ENCODE measurements around the gene CRB3. TPM values are rescaled to one million over a fixed set of nuclear protein-coding genes. Genes with fewer than 3 reads are reported as not detected.
"Not testable (repeated sequence)": the region's sequence is repeated elsewhere in the genome, so short reads cannot be mapped to it uniquely, and the experiment has no call there.

Gene CRB3
- total RNA-seq, 1 donor from 2014 or later, result 0.46 TPM

DNA sequence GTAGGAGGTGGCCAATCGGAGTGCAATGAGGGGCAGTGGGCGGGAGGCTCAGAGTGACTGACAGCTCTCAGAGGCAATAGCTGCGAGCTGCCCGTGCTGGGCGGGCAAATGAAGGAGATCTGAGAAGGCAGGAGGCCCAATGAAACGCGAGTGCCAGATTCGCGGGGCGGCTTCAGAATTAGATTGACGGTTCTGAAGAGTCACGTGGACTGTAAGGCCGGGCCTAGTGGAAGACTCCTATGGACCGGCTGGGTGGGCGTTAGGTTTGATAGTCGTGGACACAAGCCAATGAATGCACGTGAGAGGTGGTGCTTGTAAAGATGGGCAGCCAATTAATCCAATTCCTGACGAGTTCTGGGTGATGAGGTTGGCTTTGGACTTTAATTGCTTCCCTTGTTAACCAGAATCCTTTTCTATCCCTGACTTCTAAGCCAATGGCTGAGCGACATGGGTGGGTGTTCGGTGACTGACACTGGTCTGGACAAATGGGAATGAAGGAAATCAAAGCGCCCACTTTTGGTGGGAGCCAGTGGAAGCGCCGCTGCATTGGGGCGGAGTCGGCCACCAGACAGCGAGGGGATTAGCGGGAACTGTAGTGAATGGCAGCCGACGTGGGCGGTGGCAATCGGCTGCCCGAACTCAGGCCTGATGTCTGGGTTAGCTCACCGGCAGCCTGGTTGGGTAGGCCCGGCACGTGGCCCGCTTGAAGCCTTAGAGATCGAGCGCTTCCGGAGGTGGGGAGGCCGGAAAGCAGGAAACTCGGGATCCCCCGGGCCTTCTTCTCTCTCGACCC lies 38.9 kb upstream of the CRB3 start:
- intact Hi-C loops (cut with micrococcal nuclease), result loop anchor here (1.0 to 10.0 kb wide), 5 partner anchors 32 to 80 kb away; partner anchors contain the start of genes CLPP, GTF2F1 and TUBB4A
- H3K27me3 Mint-ChIP-seq (ENCODE audit: low read depth), result no peaks in the 10 kb centered on the region
- peaks cover 3% of the 10 kb centered on the region for H3K9me3 Mint-ChIP-seq
- peaks cover 39% of the 10 kb centered on the region for H3K36me3 Mint-ChIP-seq (ENCODE audit: low read depth)
- H3K27ac Mint-ChIP-seq, result peak overlapping the region; percentile 96
- DNase-seq (ENCODE audit: low spot score), result peak; percentile 100
- peak overlapping the region; percentile 74 for H3K4me3 Mint-ChIP-seq (ENCODE audit: low read depth)
- peaks cover 25% of the 10 kb centered on the region for H3K4me1 Mint-ChIP-seq (ENCODE audit: low read depth)

DNA sequence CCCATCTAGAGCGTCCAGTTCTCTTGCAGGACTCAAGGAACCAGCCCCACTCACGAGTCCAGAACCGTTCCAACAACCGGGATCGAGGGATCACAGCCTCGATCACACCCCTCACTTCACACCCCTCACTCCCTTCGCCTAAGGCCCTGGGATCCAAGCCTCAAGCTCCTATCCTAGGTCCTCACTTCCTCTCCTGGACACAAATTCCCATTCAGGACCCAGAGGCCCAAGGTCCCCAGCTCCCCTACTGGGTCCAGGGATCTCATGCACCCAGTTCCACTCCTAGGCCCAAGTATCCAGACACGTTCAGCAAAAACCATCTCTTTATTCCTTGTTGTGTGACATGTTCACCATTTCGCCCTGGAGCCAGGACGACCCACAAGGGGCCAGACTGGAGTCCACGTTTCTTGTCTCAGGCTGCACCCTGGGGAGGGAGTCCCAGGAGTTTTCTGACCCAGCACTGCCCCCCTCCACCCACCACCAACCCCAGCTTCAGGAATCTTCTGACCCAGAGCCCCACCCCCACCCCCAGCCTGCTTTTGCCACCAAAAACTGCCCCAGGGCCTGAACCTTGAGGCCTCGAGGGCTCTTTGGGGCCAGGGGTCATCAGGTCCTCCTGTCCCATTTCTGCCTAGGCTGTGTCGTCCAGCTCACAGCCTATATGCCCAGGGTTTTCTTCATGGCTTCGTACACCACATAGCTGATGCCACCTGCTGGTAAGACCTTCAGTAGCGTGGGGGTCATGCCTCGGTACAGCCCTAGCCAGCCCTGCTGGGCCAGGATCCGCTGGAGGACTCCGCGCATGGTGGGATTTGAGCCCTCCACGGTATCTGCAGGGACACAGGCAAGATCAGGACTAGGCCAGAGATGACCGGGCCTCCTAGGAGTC lies 38.1 kb upstream of the CRB3 start:
- intact Hi-C loops (cut with micrococcal nuclease), result loop anchor here (1.0 to 10.0 kb wide), 5 partner anchors 33 to 79 kb away; partner anchors contain the start of genes CLPP, GTF2F1 and TUBB4A
- H3K27ac Mint-ChIP-seq, result peak overlapping the region; percentile 96
- peak overlapping the region; percentile 74 for H3K4me3 Mint-ChIP-seq (ENCODE audit: low read depth)
- H3K4me1 Mint-ChIP-seq (ENCODE audit: low read depth), result peaks cover 24% of the 10 kb centered on the region
- no peaks in the 10 kb centered on the region for H3K27me3 Mint-ChIP-seq (ENCODE audit: low read depth)
- H3K36me3 Mint-ChIP-seq (ENCODE audit: low read depth), result peaks cover 31% of the 10 kb centered on the region
- peaks cover 3% of the 10 kb centered on the region for H3K9me3 Mint-ChIP-seq
- no peak for DNase-seq (ENCODE audit: low spot score)

GRCh38 chr19:6427131-6427530 lies 36.9 kb upstream of the CRB3 start:
- Mint-ChIP-seq H3K27me3 (ENCODE audit: low read depth) (no peaks in the 10 kb centered on the region), H3K9me3 (peaks cover 3% of the 10 kb centered on the region), H3K36me3 (ENCODE audit: low read depth) (peaks cover 19% of the 10 kb centered on the region), H3K4me1 (ENCODE audit: low read depth) (peaks cover 22% of the 10 kb centered on the region), H3K27ac (no peak overlapping the region), H3K4me3 (ENCODE audit: low read depth) (no peak overlapping the region)
- intact Hi-C loops (cut with micrococcal nuclease), result loop anchor here (10.0 kb wide), 1 partner anchor 78 kb away; the partner anchor contains the start of gene TUBB4A
- no peak for DNase-seq (ENCODE audit: low spot score)

- H3K27me3 Mint-ChIP-seq (ENCODE audit: low read depth); H3K27ac Mint-ChIP-seq; DNase-seq (ENCODE audit: low spot score); H3K9me3 Mint-ChIP-seq; H3K4me3 Mint-ChIP-seq (ENCODE audit: low read depth); H3K36me3 Mint-ChIP-seq (ENCODE audit: low read depth): not testable (repeated sequence)
- peaks cover 10% of the 10 kb centered on the region for H3K4me1 Mint-ChIP-seq (ENCODE audit: low read depth)
- intact Hi-C loops (cut with micrococcal nuclease), result loop anchor here (10.0 kb wide), 1 partner anchor 76 kb away; the partner anchor contains the start of gene TUBB4A
Measured at GRCh38 chr19:6428692-6429418, 35.2 kb upstream of the CRB3 start.

GRCh38 chr19:6429419-6430221 lies 34.5 kb upstream of the CRB3 start:
- peak overlapping the region; percentile 33 for H3K4me3 Mint-ChIP-seq (ENCODE audit: low read depth)

GRCh38 chr19:6431891-6432290 lies 32.2 kb upstream of the CRB3 start:
- Mint-ChIP-seq H3K36me3 (ENCODE audit: low read depth) (no peaks in the 10 kb centered on the region), H3K27me3 (ENCODE audit: low read depth) (no peaks in the 10 kb centered on the region), H3K4me1 (ENCODE audit: low read depth) (peaks cover 4% of the 10 kb centered on the region), H3K27ac (no peak overlapping the region), H3K4me3 (ENCODE audit: low read depth) (no peak overlapping the region), H3K9me3 (no peaks in the 10 kb centered on the region)
- no peak for DNase-seq (ENCODE audit: low spot score)
- intact Hi-C loops (cut with micrococcal nuclease), result no loop called here

More at GRCh38 chr19:6429419-6430221, 34.5 kb upstream of the CRB3 start:
- DNase-seq (ENCODE audit: low spot score), result no peak
- Mint-ChIP-seq H3K9me3 (peaks cover 3% of the 10 kb centered on the region), H3K27ac (no peak overlapping the region), H3K4me1 (ENCODE audit: low read depth) (peaks cover 10% of the 10 kb centered on the region), H3K36me3 (ENCODE audit: low read depth) (peaks cover 2% of the 10 kb centered on the region), H3K27me3 (ENCODE audit: low read depth) (no peaks in the 10 kb centered on the region)
- intact Hi-C loops (cut with micrococcal nuclease), result loop anchor here (10.0 kb wide), 1 partner anchor 75 kb away; the partner anchor contains the start of gene TUBB4A

GRCh38 chr19:6433165-6433564 lies 30.9 kb upstream of the CRB3 start:
- Mint-ChIP-seq H3K9me3 (no peaks in the 10 kb centered on the region), H3K27me3 (ENCODE audit: low read depth) (no peaks in the 10 kb centered on the region), H3K4me3 (ENCODE audit: low read depth) (no peak overlapping the region), H3K4me1 (ENCODE audit: low read depth) (peaks cover 4% of the 10 kb centered on the region), H3K27ac (no peak overlapping the region), H3K36me3 (ENCODE audit: low read depth) (no peaks in the 10 kb centered on the region)
- no peak for DNase-seq (ENCODE audit: low spot score)
- intact Hi-C loops (cut with micrococcal nuclease), result no loop called here

DNA sequence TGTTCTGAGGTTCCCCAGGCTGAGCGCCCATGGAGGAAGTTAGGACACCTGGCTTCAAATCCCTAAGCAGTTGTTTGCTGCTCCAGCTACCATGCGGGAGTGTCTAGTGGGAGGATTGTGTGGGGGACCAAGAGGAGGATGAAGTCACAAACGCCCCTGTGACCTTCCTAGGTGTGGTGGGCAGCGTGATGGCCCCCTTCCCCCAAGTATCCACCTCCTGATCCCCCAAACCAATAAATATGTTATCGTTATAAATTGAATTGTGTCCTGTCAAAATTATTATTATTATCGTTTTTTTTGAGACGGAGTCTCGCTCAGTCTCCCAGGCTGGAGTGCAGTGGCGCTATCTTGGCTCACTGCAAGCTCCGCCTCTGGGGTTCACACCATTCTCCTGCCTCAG lies 30.4 kb upstream of the CRB3 start, which contains the start of gene SLC25A41:
Gene SLC25A41 (minus strand): TSS at position 101 of the 400 bp plus-strand sequence. CDS start 70 bp downstream, at position 31.
- Mint-ChIP-seq H3K4me1 (ENCODE audit: low read depth) (peaks cover 4% of the 10 kb centered on the region), H3K36me3 (ENCODE audit: low read depth) (no peaks in the 10 kb centered on the region), H3K9me3 (no peaks in the 10 kb centered on the region), H3K4me3 (ENCODE audit: low read depth) (no peak within 1 kb of the TSS), H3K27ac (no peak within 1 kb of the TSS), H3K27me3 (ENCODE audit: low read depth) (no peaks in the 10 kb centered on the region)
- no peak for DNase-seq (ENCODE audit: low spot score)
- intact Hi-C loops (cut with micrococcal nuclease), result no loop called here

DNA sequence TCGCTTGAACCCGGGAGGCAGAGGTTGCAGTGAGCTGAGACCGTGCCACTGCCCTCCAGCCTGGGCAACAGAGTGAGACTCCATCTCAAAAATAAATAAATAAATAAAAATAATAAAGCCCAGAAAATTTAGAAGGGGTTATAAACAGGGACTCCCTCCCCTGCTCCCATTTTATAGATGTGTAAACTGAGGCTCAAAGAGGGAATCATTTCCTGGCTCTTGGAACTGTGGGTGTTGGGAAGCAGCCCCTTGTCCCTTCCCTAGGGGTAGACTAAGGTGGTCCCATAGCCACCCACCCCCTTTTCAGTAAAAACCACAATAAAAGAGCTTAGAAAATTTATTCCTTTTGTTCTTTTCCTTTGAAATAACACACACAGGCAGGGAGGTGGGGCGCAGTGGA lies 24.3 kb upstream of the CRB3 start:
- H3K4me3 Mint-ChIP-seq (ENCODE audit: low read depth), result no peak overlapping the region
- no peak for DNase-seq (ENCODE audit: low spot score)
- no peak overlapping the region for H3K27ac Mint-ChIP-seq
- no peaks in the 10 kb centered on the region for H3K36me3 Mint-ChIP-seq (ENCODE audit: low read depth)
- H3K4me1 Mint-ChIP-seq (ENCODE audit: low read depth), result no peaks in the 10 kb centered on the region
- H3K9me3 Mint-ChIP-seq, result no peaks in the 10 kb centered on the region
- intact Hi-C loops (cut with micrococcal nuclease), result no loop called here
- no peaks in the 10 kb centered on the region for H3K27me3 Mint-ChIP-seq (ENCODE audit: low read depth)

DNA sequence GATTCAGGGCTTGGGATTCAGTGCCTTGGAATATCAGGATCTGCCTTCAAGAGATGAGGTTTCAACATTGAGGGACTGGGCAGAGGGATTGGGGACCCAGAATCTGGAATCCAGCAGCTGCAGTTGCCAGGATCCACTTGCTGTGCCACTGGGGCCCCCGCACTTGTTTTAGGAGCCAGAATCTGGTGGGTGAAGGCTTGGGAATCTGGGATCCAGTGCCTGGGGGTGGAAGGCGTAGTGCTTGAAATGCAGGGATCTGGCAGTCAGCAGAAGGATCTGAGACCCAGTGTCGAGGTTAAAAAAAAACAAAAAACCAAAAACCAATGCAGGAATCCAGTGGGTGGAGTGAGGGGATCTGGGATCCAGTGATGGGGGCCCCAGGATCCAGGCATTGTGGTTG lies 23.2 kb upstream of the CRB3 start:
- no peak overlapping the region for H3K27ac Mint-ChIP-seq
- no peaks in the 10 kb centered on the region for H3K9me3 Mint-ChIP-seq

DNA sequence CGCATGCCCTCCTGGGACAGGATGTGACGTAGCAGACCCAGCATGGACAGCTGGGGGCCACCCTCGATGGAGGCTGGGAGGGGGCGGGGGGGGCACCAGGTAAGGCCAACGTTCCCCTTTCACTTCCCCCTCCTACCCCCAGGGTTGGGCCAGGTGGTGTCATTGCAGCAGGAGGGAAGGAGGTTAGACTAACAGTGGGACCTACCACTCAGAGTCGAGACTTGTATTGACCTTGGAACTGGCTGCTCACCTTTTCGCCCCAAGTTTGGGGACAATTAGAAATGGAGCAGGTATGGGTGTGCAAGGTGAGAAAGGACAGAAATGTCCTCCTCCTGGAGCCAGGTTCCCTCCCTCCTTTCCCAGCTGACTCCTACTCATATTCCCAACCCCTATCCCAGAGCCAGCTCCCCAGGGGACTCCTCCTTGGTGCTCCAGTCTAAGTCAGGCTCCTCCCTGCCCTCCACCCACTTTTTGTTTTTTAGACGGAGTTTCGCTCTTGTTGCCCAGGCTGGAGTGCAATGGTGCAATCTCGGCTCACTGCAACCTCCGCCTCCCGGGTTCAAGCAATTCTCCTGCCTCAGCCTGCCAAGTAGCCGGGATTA lies 21.9 kb upstream of the CRB3 start:
- DNase-seq (ENCODE audit: low spot score), result no peak
- Mint-ChIP-seq H3K4me1 (ENCODE audit: low read depth) (no peaks in the 10 kb centered on the region), H3K36me3 (ENCODE audit: low read depth) (no peaks in the 10 kb centered on the region), H3K9me3 (no peaks in the 10 kb centered on the region), H3K4me3 (ENCODE audit: low read depth) (no peak overlapping the region), H3K27me3 (ENCODE audit: low read depth) (no peaks in the 10 kb centered on the region), H3K27ac (no peak overlapping the region)
- intact Hi-C loops (cut with micrococcal nuclease), result no loop called here

More for the DNA sequence above, 23.2 kb upstream of the CRB3 start:
- Mint-ChIP-seq H3K27me3 (ENCODE audit: low read depth) (no peaks in the 10 kb centered on the region), H3K4me1 (ENCODE audit: low read depth) (no peaks in the 10 kb centered on the region), H3K4me3 (ENCODE audit: low read depth) (no peak overlapping the region), H3K36me3 (ENCODE audit: low read depth) (no peaks in the 10 kb centered on the region)
- intact Hi-C loops (cut with micrococcal nuclease), result no loop called here
- no peak for DNase-seq (ENCODE audit: low spot score)

Data from activated T-helper 2 cell treated with anti-CD3 and anti-CD28 coated beads, Interferon-gamma antibody, Interleukin-2, Interleukin-4, amounts not matched to agents 10 μg/mL and 5 μg/mL and 100 μg/mL, durations not matched to agents 14 hours and 24 hours and 36 hours (primary cell).